Activated naive CD4-positive, alpha-beta T cell treated with anti-CD3 and anti-CD28 coated beads for 36 hours (primary cell): ENCODE measurements around the gene MTMR1. TPM values are rescaled to one million over a fixed set of nuclear protein-coding genes. Genes with fewer than 3 reads are reported as not detected.

ENCODE experiments used
- CTCF ChIA-PET: fragments of 350-600 bp; sonication (Branson Sonifier 250); formaldehyde crosslinking; loops from one replicate; lab custom pipeline; 2021; ENCODE audit warnings: antibody characterized with exemption; lab: Charles Lee
- DNase-seq: peaks from one replicate; pipeline ENCODE4 v3.0.0-alpha.2; 2020
- H3K27ac Mint-ChIP-seq: one replicate; pipeline ENCODE4 v1.8.0; 2021; ENCODE audit warnings: mild to moderate bottlenecking, mixed read lengths
- H3K27me3 Mint-ChIP-seq: one replicate; pipeline ENCODE4 v1.8.0; 2021; ENCODE audit warnings: low read depth, mixed read lengths
- H3K36me3 Mint-ChIP-seq: one replicate; pipeline ENCODE4 v1.8.0; 2021; ENCODE audit warnings: low read depth, mixed read lengths
- H3K4me1 Mint-ChIP-seq: one replicate; pipeline ENCODE4 v1.8.0; 2021; ENCODE audit warnings: low read depth, mixed read lengths
- H3K4me3 Mint-ChIP-seq: one replicate; pipeline ENCODE4 v1.8.0; 2021; ENCODE audit warnings: mild to moderate bottlenecking, moderate library complexity, mixed read lengths
- H3K9me3 Mint-ChIP-seq: one replicate; pipeline ENCODE4 v1.8.0; 2021; ENCODE audit warnings: mixed read lengths
- intact Hi-C: fragments of 100-400 bp; cut with micrococcal nuclease; formaldehyde crosslinking; loops from one replicate; pipeline ENCODE4 v1.15.1; 2023
- total RNA-seq, 2 experiments: library from RNA; stranded (reverse); gene quantifications; one replicate each; pipeline ENCODE4 v1.2.3, GENCODE V29; 2021

MTMR1 gene
- total RNA-seq, 2 experiments from 2014 or later, result 63.6 to 65.7 TPM

DNA sequence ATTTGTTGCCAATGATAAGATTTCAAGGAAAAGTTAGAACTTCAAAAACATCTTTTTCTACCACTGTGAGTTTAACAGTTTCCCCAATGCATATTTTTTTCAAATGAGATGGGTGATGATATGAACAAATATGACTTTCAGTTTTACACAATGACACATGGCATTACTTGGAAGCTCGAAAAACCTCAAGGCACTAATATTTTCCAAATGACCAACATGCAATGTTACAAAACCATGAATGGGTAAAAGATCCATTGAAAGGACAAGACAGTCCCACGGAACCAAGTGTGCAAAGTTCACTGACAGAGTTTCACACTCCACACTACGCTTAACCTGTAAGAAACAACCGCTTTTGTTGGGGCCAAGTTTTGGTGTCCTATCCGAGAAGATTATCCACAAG lies 120.7 kb downstream of the MTMR1 start:
- CTCF ChIA-PET, result no interaction called here
- H3K27me3 Mint-ChIP-seq, result no peaks in the 10 kb centered on the region
- DNase-seq, result no peak
- peaks cover 14% of the 10 kb centered on the region for H3K36me3 Mint-ChIP-seq
- H3K4me1 Mint-ChIP-seq, result peaks cover 8% of the 10 kb centered on the region
- intact Hi-C loops, result no loop called here
- H3K27ac Mint-ChIP-seq, result no peak overlapping the region
- H3K9me3 Mint-ChIP-seq, result no peaks in the 10 kb centered on the region
- H3K4me3 Mint-ChIP-seq, result no peak overlapping the region

Other genes with a start within 250 kb of the MTMR1 start
- gene MTM1, start 124.8 kb upstream of the MTMR1 start, total RNA-seq, result 10 to 100 TPM; 17.8 to 19.2 TPM
- gene CD99L2, start 205.3 kb downstream of the MTMR1 start, total RNA-seq, result 10 to 100 TPM; 11.3 to 11.7 TPM